Epithelial cell of esophagus (primary cell): ENCODE measurements around the gene ADI1.

Experiments
- DNase-seq: peaks from one replicate; pipeline ENCODE4 v3.0.0; 2010; ENCODE audit warnings: low read depth
- H3K4me3 ChIP-seq: 2 replicates; pipeline ENCODE4 v1.5.1; 2011; ENCODE audit warnings: mild to moderate bottlenecking, low read length, control low read depth
- CTCF ChIP-seq: IDR thresholded peaks from 2 replicates; pipeline ENCODE4 v1.5.1; 2011; ENCODE audit warnings: low read depth, mild to moderate bottlenecking, low read length, control low read depth, inconsistent platforms; ENCODE audit not compliant: insufficient read depth; ENCODE audit errors: missing control alignments

The ADI1 gene

GRCh38 chr2:3536682-3537632 lies 17.6 kb upstream of the ADI1 start:
- peak; percentile 25 for DNase-seq
- TF ChIP-seq CTCF, result peak; percentile 39
- H3K4me3 ChIP-seq, result peak overlapping the region; percentile 33

GRCh38 chr2:3535794-3536681 lies 16.7 kb upstream of the ADI1 start:
- H3K4me3 ChIP-seq, result peak overlapping the region; percentile 33
- no peak for TF ChIP-seq CTCF
- DNase-seq, result peak; percentile 77

- H3K4me3 ChIP-seq, result no peak overlapping the region
- no peak for DNase-seq
- no peak for TF ChIP-seq CTCF
Measured at GRCh38 chr2:3535467-3535793, 16.1 kb upstream of the ADI1 start.

GRCh38 chr2:3534251-3534814 lies 15.0 kb upstream of the ADI1 start:
- no peak for DNase-seq
- H3K4me3 ChIP-seq, result no peak overlapping the region
- no peak for TF ChIP-seq CTCF

GRCh38 chr2:3533836-3534235 lies 14.5 kb upstream of the ADI1 start:
- no peak for DNase-seq
- no peak for TF ChIP-seq CTCF
- H3K4me3 ChIP-seq, result no peak overlapping the region

- TF ChIP-seq CTCF, result no peak
- DNase-seq, result no peak
Measured at GRCh38 chr2:3532941-3533340, 13.6 kb upstream of the ADI1 start.

More at GRCh38 chr2:3532941-3533340, 13.6 kb upstream of the ADI1 start:
- no peak overlapping the region for H3K4me3 ChIP-seq
